Nephron progenitor cell (in vitro differentiated cells): ENCODE measurements around the gene PCDH9.

Experiments
- DNase-seq: peaks from one replicate; pipeline ENCODE4 v3.0.0; 2021
- H3K27ac Mint-ChIP-seq: 2 replicates; pipeline ENCODE4 v1.8.0; 2021; ENCODE audit warnings: mild to moderate bottlenecking, moderate library complexity, mixed read lengths
- H3K27me3 Mint-ChIP-seq: 2 replicates; pipeline ENCODE4 v1.8.0; 2021; ENCODE audit warnings: mild to moderate bottlenecking, low read depth, mixed read lengths; ENCODE audit not compliant: poor library complexity
- H3K36me3 Mint-ChIP-seq: 2 replicates; pipeline ENCODE4 v1.8.0; 2021; ENCODE audit warnings: low read depth, mixed read lengths
- H3K4me1 Mint-ChIP-seq: 2 replicates; pipeline ENCODE4 v1.8.0; 2021; ENCODE audit warnings: mixed read lengths
- H3K4me3 Mint-ChIP-seq: 2 replicates; pipeline ENCODE4 v1.8.0; 2021; ENCODE audit warnings: mild to moderate bottlenecking, moderate library complexity, mixed read lengths
- H3K9me3 Mint-ChIP-seq: 2 replicates; pipeline ENCODE4 v1.8.0; 2021; ENCODE audit warnings: mild to moderate bottlenecking, moderate library complexity, mixed read lengths
- CTCF ChIP-seq: fragments of 200-600 bp; sonication (generic); IDR thresholded peaks from 2 replicates; pipeline ENCODE4 v1.5.0; 2021; ENCODE audit warnings: antibody characterized with exemption

The PCDH9 gene

DNA sequence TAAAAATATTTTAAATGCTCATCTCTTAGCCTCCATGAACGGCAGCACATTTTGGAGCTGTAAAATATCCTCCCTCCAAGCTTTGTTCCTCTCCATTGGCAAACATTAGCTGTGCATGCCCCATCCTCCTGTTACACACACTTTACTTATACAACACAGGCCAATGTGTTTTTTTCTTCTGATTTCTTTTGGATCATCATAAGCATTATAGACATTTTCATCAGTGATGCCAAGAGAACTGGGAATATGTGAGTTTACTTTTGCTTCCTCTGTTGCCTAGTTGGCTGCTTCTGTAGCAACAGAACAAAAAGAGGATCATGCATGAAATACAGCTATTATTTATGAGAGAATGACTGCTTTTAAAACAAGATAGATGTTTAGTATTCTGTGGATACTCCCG lies 142.6 kb downstream of the PCDH9 start:
- H3K4me1 Mint-ChIP-seq, result peaks cover 22% of the 10 kb centered on the region
- H3K27ac Mint-ChIP-seq, result peak overlapping the region; percentile 10
- DNase-seq, result no peak
- no peaks in the 10 kb centered on the region for H3K27me3 Mint-ChIP-seq
- no peaks in the 10 kb centered on the region for H3K9me3 Mint-ChIP-seq
- no peak overlapping the region for H3K4me3 Mint-ChIP-seq
- no peak for TF ChIP-seq CTCF
- no peaks in the 10 kb centered on the region for H3K36me3 Mint-ChIP-seq

GRCh38 chr13:67086260-67086659 lies 143.9 kb downstream of the PCDH9 start:
- no peak for DNase-seq

GRCh38 chr13:67084066-67084465 lies 146.1 kb downstream of the PCDH9 start:
- H3K27me3 Mint-ChIP-seq, result no peaks in the 10 kb centered on the region
- H3K36me3 Mint-ChIP-seq, result no peaks in the 10 kb centered on the region
- H3K27ac Mint-ChIP-seq, result no peak overlapping the region
- peaks cover 22% of the 10 kb centered on the region for H3K4me1 Mint-ChIP-seq
- DNase-seq, result no peak
- H3K4me3 Mint-ChIP-seq, result no peak overlapping the region
- H3K9me3 Mint-ChIP-seq, result no peaks in the 10 kb centered on the region
- no peak for TF ChIP-seq CTCF

More at GRCh38 chr13:67086260-67086659, 143.9 kb downstream of the PCDH9 start:
- Mint-ChIP-seq H3K4me1 (peaks cover 22% of the 10 kb centered on the region), H3K27ac (no peak overlapping the region), H3K36me3 (no peaks in the 10 kb centered on the region), H3K27me3 (no peaks in the 10 kb centered on the region), H3K4me3 (no peak overlapping the region), H3K9me3 (no peaks in the 10 kb centered on the region)
- no peak for TF ChIP-seq CTCF

DNA sequence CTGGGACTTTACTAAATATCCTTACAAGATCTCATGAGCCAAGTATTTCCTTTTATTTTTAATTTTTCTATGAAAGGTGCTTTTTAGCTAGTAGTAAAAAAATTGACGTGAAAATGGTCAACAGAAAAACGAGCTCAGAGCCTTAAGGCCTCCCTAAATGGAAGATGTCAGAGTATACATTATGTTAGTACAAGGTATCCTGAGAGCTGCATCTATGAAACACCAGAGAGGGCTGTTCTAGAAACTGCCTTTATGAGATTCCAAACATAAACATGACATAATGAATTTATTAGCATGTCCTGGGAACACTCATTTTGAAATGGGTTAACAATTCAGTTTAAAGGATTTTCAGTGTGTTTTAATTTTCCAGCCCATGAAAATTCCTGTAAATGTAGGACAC lies 146.6 kb downstream of the PCDH9 start:
- Mint-ChIP-seq H3K27me3 (no peaks in the 10 kb centered on the region), H3K4me1 (peaks cover 22% of the 10 kb centered on the region), H3K4me3 (no peak overlapping the region), H3K9me3 (no peaks in the 10 kb centered on the region), H3K27ac (no peak overlapping the region), H3K36me3 (no peaks in the 10 kb centered on the region)
- no peak for DNase-seq
- no peak for TF ChIP-seq CTCF

DNA sequence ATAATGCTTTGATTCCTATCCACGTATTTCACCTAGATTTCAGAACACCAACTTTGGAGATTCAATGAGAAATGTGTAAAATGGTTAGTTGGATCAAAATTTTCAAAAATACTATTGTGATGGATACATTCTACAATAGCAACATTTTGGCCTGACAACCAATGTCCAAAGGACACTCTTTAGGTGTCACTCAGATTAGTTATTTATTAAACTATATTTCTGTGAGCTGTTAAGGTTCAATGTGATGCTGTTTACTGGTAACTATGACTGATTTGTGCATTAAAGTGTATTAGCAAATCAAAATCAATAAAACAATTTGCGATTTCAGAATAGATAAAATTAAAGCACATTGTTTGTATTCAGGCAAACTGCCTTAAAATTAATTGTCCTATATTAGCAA lies 149.8 kb downstream of the PCDH9 start:
- H3K9me3 Mint-ChIP-seq, result no peaks in the 10 kb centered on the region
- peaks cover 24% of the 10 kb centered on the region for H3K4me1 Mint-ChIP-seq
- DNase-seq, result no peak
- no peaks in the 10 kb centered on the region for H3K27me3 Mint-ChIP-seq
- no peak overlapping the region for H3K27ac Mint-ChIP-seq
- TF ChIP-seq CTCF, result no peak
- no peaks in the 10 kb centered on the region for H3K36me3 Mint-ChIP-seq
- no peak overlapping the region for H3K4me3 Mint-ChIP-seq

DNA sequence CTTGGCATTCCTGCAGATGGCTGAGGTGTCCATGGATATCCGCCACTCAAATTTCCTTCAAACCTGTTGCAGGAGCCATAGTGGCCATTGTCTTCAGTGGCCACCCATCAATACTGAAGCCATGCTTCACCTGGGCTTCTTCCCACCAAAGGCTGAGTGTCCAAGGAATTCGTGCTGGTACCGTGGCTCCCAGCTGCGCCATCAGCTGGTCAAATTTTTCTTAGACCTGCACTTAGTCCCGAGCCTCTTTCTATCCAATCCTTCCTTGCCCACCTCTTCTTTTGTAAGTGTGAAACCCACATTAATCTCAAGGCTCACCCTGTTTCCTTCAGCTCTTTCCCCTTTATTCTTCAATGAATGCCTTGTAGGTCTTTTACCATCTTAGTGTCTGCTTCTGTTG lies 152.1 kb downstream of the PCDH9 start:
- DNase-seq, result no peak
- Mint-ChIP-seq H3K36me3 (no peaks in the 10 kb centered on the region), H3K27me3 (no peaks in the 10 kb centered on the region), H3K9me3 (no peaks in the 10 kb centered on the region), H3K4me3 (no peak overlapping the region), H3K27ac (no peak overlapping the region), H3K4me1 (peaks cover 15% of the 10 kb centered on the region)
- TF ChIP-seq CTCF, result no peak
